Measurements from ENCODE around the gene ANXA11.
"Not testable (repeated sequence)": the region's sequence is repeated elsewhere in the genome, so short reads cannot be mapped to it uniquely, and the experiment has no call there.

ANXA11 gene

GRCh38 chr10:80202934-80203834 is 2.2 kb downstream of the ANXA11 start (continued):
- TF ChIP-seq YY1 (tag by site-specific recombination; IDR thresholded peaks at IDR 0.05) (no peak), OSR2 (tag by site-specific recombination; IDR thresholded peaks at IDR 0.05) (peak; percentile 60), ZBTB8A (tag by site-specific recombination; IDR thresholded peaks at IDR 0.05) (peak; percentile 94), MZF1 (tag by site-specific recombination; IDR thresholded peaks at IDR 0.05; ENCODE audit: borderline replicate concordance) (no peak), HOXD13 (CRISPR knock-in tag; IDR thresholded peaks at IDR 0.05; ENCODE audit: borderline replicate concordance) (no peak), BCL11B (tag by site-specific recombination; IDR thresholded peaks at IDR 0.05; ENCODE audit: low read depth) (no peak), ZFP69B (tag by site-specific recombination; IDR thresholded peaks at IDR 0.05) (peak; percentile 91), ZNF274 (IDR thresholded peaks at IDR 0.05; ENCODE audit: low read length) (no peak), ZNF274 (tag by site-specific recombination; IDR thresholded peaks at IDR 0.05; ENCODE audit: borderline replicate concordance) (no peak), ZNF624 (tag by site-specific recombination; IDR thresholded peaks at IDR 0.05) (0 out of 2 replicates have a peak, but pooled peaks have one; percentile 30)

DNA sequence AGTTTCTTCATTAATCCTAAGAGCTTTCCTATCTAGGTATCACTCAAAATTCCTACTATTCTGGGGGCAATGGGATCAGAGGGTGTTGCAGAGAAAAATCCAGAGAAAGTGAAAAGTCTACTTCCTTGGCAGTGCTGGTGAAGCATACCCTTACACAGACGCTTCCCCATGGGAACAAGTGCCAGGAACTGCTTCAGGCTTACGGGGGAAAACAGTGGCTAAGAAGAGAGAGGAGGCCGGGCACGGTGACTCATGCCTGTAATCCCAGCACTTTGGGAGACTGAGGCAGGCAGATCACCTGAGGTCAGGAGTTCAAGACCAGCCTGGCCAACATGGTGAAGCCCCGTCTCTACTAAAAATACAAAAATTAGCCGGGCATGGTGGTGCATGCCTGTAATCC is 2.8 kb downstream of the ANXA11 start:
- H3K4me1 ChIP-seq (ENCODE audit: control insufficient read depth, insufficient read depth, low read length); POLR2A ChIA-PET; H3K9me3 ChIP-seq (ENCODE audit: control insufficient read depth, insufficient read depth, low read depth, low read length); H3K4me3 ChIP-seq (ENCODE audit: low read depth, low read length); H3K36me3 ChIP-seq (ENCODE audit: control insufficient read depth in 2 of 2, insufficient read depth in 1 of 2, low read length in 2 of 2); H3K27ac ChIP-seq (ENCODE audit: extremely low read depth, low read depth, low read length): not testable (repeated sequence)
- CTCF ChIA-PET = interaction anchor here (1.0 to 2.1 kb wide), 2 partner anchors 42 to 59 kb away, joined by 3 to 11 read pairs; no protein-coding TSS in a partner anchor

DNA sequence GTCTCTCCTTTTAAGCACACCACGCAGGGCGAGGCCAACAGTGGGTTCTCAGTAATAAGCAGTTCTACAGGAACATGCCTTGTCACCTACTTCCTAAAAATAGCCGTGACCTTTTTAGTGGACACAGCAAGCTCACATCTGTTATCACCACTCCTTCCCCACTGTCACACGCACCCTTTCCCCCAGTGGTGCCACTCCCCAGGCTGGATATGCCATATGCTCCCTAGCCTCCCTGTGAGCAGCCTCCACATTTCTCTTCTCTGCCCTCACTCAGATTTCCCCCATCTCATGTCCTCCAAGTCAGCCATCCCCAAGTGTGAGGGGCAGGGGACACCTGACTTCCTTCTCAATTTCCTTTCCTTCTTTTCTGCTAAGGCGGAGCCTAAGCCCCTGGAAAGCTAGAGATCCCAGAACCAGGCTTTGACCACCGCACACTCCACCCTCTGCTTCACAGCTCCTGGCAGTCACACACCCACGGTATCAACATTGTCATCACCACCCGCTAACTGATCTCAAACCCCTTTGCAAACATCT is 3.7 kb downstream of the ANXA11 start:
- TF ChIP-seq KLF1 (tag by site-specific recombination; IDR thresholded peaks at IDR 0.05) (0 out of 2 replicates have a peak, but pooled peaks have one; percentile 16), ZNF670 (tag by site-specific recombination; IDR thresholded peaks at IDR 0.05; ENCODE audit: low read depth) (no peak), ZFHX2 (tag by site-specific recombination; conservative IDR thresholded peaks at IDR 0.05) (peak; percentile 60), ZFP69B (tag by site-specific recombination; IDR thresholded peaks at IDR 0.05) (no peak), ZNF341 (tag by site-specific recombination; IDR thresholded peaks at IDR 0.05; ENCODE audit: low read depth) (no peak), ZNF292 (tag by site-specific recombination; IDR thresholded peaks at IDR 0.05; ENCODE audit: borderline replicate concordance, low read depth) (no peak), EGR2 (tag by site-specific recombination; IDR thresholded peaks at IDR 0.05; ENCODE audit: low read depth) (peak; percentile 71), ZBTB49 (tag by site-specific recombination; IDR thresholded peaks at IDR 0.05; ENCODE audit: low read depth) (no peak)
- TF ChIP-seq, protein P1, sequence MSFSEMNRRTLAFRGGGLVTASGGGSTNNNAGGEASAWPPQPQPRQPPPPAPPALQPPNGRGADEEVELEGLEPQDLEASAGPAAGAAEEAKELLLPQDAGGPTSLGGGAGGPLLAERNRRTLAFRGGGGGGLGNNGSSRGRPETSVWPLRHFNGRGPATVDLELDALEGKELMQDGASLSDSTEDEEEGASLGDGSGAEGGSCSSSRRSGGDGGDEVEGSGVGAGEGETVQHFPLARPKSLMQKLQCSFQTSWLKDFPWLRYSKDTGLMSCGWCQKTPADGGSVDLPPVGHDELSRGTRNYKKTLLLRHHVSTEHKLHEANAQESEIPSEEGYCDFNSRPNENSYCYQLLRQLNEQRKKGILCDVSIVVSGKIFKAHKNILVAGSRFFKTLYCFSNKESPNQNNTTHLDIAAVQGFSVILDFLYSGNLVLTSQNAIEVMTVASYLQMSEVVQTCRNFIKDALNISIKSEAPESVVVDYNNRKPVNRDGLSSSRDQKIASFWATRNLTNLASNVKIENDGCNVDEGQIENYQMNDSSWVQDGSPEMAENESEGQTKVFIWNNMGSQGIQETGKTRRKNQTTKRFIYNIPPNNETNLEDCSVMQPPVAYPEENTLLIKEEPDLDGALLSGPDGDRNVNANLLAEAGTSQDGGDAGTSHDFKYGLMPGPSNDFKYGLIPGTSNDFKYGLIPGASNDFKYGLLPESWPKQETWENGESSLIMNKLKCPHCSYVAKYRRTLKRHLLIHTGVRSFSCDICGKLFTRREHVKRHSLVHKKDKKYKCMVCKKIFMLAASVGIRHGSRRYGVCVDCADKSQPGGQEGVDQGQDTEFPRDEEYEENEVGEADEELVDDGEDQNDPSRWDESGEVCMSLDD (tag by site-specific recombination; IDR thresholded peaks at IDR 0.05) = no peak
- ChIA-PET CTCF (no interaction called here), POLR2A (no interaction called here)
- Histone ChIP-seq H3K27ac (ENCODE audit: extremely low read depth, low read depth, low read length) (no peak overlapping the region), H3K9me3 (ENCODE audit: control insufficient read depth, insufficient read depth, low read depth, low read length) (no peaks in the 10 kb centered on the region), H3K4me3 (ENCODE audit: low read depth, low read length) (no peak overlapping the region), H3K4me1 (ENCODE audit: control insufficient read depth, insufficient read depth, low read length) (peaks cover 4% of the 10 kb centered on the region; the same call in 1 of the 2 replicates), H3K36me3 (ENCODE audit: control insufficient read depth in 2 of 2, insufficient read depth in 1 of 2, low read length in 2 of 2) (peaks cover 0 to 7% of the 10 kb centered on the region in 2 experiments; a peak in 2 of 3 replicates)

Data from HEK293 (cell line).